Stimulated activated naive B cell treated with anti-CD40 and anti-IgM and Interleukin-4, amounts not matched to agents 10 μg/mL and 1 μg/mL and 100 μg/mL, for 72 hours (primary cell): ENCODE data around the gene SCAF4.
A peak's percentile ranks its signal among the peaks of the same experiment; 100 is the strongest.

Source experiments
- ATAC-seq, 2 donors: fragments of 150-1000 bp; cut with Tn5 transposase; replicated peaks; 2 replicates each; pipeline ENCODE4 v1.10.0; 2021; ENCODE audit warnings: moderate library complexity in 1 of 2
- DNase-seq: peaks from one replicate; pipeline ENCODE4 v3.0.0; 2021
- H3K27ac Mint-ChIP-seq: one replicate; pipeline ENCODE4 v1.8.0; 2022; ENCODE audit warnings: mild to moderate bottlenecking, mixed read lengths
- H3K27me3 Mint-ChIP-seq, 2 donors: one replicate each; pipeline ENCODE4 v1.8.0; 2022; ENCODE audit warnings: mixed read lengths in 2 of 2
- H3K36me3 Mint-ChIP-seq, 2 donors: one replicate each; pipeline ENCODE4 v1.8.0; 2022; ENCODE audit warnings: mixed read lengths in 2 of 2, mild to moderate bottlenecking in 1 of 2
- H3K4me1 Mint-ChIP-seq, 2 donors: one replicate each; pipeline ENCODE4 v1.8.0; 2022; ENCODE audit warnings: mixed read lengths in 2 of 2, mild to moderate bottlenecking in 1 of 2
- H3K4me3 Mint-ChIP-seq, 2 donors: one replicate each; pipeline ENCODE4 v1.8.0; 2022; ENCODE audit warnings: mild to moderate bottlenecking in 2 of 2, mixed read lengths in 2 of 2, moderate library complexity in 1 of 2
- H3K9me3 Mint-ChIP-seq, 2 donors: one replicate each; pipeline ENCODE4 v1.8.0; 2022; ENCODE audit warnings: mixed read lengths in 2 of 2, mild to moderate bottlenecking in 1 of 2

Gene SCAF4

DNA sequence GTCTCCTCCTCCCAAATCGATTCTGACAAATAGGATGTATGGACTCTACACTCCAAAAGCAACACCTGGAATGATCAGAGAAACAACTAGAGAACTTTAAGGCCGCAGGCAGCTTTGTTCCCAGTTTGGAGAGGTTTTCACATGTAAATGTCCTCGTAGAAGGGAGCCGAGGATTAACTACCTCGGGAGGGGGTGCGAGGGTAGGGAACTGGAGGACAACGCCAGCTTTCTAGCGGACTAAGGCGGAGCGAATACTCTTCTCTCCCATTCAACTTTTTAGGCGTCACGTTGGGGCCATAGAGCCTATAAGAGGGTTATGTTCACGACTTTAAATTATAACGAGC lies 1.2 kb downstream of the SCAF4 start:
- peaks cover 7 to 12% of the 10 kb centered on the region in 2 donors for H3K4me1 Mint-ChIP-seq
- H3K27ac Mint-ChIP-seq = peak overlapping the region; percentile 89
- H3K36me3 Mint-ChIP-seq = no peaks in the 10 kb centered on the region
- H3K9me3 Mint-ChIP-seq = no peaks in the 10 kb centered on the region
- H3K4me3 Mint-ChIP-seq = peak overlapping the region in 1 of 2 donors; percentile 81
- H3K27me3 Mint-ChIP-seq = no peaks in the 10 kb centered on the region
- DNase-seq (no peak), ATAC-seq (no peak)

DNA sequence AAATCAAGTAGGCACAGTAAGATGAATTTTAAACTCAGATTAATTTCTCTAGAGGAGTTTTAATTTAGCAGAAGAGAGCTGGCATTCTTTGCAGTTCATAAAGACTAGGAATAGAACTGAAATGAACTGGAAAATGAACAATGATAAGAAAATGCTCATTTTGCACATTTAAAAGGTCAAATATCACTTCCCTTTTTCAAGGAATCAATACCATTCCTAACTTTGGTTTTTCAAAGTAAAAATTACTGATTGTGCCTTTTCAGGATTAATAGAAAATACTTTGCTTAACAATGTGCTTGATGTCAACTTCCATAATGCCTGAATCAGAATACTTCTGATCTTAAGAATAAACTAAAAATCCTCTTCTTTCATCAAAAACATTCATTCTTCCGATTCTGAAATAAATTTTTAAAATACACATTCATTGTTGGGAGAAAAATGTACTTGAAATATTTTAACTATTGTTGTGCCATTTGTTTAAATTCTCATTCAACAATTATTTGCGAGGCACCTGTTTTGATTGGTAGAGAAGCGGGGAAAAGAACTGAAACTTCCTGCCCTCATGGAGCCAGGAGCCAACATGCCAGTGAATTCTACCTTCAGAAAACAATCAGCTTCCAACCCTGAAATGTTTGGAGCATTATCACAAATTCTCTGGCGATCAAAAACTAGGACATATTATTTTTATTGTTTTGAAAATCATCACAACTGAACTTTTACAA lies 2.1 kb downstream of the SCAF4 start:
- Mint-ChIP-seq H3K4me1 (peaks cover 9 to 15% of the 10 kb centered on the region in 2 donors), H3K9me3 (no peaks in the 10 kb centered on the region), H3K27ac (no peak overlapping the region), H3K27me3 (no peaks in the 10 kb centered on the region), H3K4me3 (peak overlapping the region in 1 of 2 donors; percentile 81), H3K36me3 (peaks cover 0 to 5% of the 10 kb centered on the region in 2 donors)
- no peak for DNase-seq
- ATAC-seq = no peak

DNA sequence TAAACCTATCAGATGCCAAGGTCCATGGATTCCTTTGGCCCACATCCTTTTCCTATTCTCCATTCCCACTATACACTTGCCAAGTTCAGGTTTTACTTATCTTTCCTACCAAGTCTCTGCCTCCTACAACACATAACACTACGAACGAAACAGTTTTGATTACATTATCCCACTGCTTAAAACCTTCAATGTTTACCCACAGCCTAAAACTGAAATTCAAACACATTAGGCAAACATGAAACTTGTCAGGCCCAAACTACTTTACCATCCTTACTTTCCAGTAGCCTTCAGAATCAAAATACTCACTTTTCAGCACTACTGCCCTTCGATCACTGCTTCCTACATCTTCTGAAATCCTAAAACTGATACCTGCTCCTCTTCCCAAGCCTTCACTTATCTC lies 3.0 kb downstream of the SCAF4 start:
- no peaks in the 10 kb centered on the region for H3K27me3 Mint-ChIP-seq
- ATAC-seq = no peak
- peaks cover 11 to 24% of the 10 kb centered on the region in 2 donors for H3K4me1 Mint-ChIP-seq
- H3K27ac Mint-ChIP-seq = no peak overlapping the region
- H3K4me3 Mint-ChIP-seq = no peak overlapping the region
- H3K36me3 Mint-ChIP-seq = peaks cover 0 to 5% of the 10 kb centered on the region in 2 donors
- DNase-seq = no peak
- no peaks in the 10 kb centered on the region for H3K9me3 Mint-ChIP-seq

DNA sequence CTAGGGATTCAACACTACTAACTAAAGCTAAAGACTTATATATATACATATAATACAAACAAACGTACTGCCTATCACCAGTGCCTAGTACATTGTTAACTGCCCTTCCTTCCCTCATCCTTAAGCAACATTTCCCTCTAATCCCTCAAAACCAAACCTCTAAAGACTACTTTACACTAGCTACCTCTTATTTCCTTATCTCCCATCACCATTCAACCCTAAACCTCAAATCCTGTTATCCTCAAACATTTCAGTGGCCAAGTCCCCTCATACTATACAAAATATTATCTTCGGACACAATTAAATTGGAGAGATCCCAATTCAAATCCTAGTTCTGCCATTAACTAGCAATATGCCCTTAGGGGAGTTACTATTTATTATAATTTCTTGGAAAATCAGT lies 3.7 kb downstream of the SCAF4 start:
- Mint-ChIP-seq H3K36me3 (peaks cover 4 to 10% of the 10 kb centered on the region in 2 donors), H3K4me3 (no peak overlapping the region), H3K9me3 (no peaks in the 10 kb centered on the region)

DNA sequence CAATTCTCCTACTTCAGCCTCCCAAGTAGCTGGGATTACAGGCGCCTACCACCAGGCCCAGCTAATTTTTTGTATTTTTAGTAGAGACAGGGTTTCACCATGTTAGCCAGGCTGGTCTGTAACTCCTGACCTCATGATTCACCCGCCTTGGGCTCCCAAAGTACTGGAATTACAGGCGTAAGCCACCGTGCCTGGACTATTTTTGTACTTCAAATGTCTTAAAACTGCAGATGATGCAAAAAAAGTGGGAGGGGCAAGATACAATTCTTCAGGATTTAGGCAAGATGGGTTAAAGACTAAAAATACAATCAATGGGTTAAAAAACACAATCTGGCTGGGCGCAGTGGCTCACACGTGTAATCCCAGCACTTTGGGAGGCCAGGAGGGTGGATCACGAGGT lies 4.7 kb downstream of the SCAF4 start:
- no peaks in the 10 kb centered on the region for H3K9me3 Mint-ChIP-seq
- no peaks in the 10 kb centered on the region for H3K27me3 Mint-ChIP-seq

More for the DNA sequence above, 3.7 kb downstream of the SCAF4 start:
- H3K27ac Mint-ChIP-seq = no peak overlapping the region
- DNase-seq (no peak), ATAC-seq (no peak)
- no peaks in the 10 kb centered on the region for H3K27me3 Mint-ChIP-seq
- peaks cover 15 to 31% of the 10 kb centered on the region in 2 donors for H3K4me1 Mint-ChIP-seq

DNA sequence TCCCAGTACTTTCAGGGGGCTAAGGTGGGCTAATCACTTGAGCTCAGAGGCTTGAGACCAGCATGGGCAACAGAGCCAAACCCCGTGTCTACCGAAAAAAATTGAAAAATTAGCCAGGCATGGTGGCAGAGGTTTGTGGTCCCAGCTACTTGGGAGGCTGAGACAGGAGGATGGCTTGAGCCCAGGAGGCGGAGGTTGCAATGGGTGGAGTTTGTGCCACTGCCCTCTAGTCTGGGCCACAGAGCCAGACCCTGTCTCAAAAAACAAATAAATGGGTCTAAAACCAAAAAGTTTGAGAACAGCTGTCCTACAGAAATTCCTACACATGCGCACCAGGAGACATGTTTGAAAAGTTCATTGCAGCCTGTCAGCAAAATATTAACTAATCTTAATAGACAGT lies 5.5 kb downstream of the SCAF4 start:
- Mint-ChIP-seq H3K9me3 (no peaks in the 10 kb centered on the region), H3K36me3 (peaks cover 5 to 11% of the 10 kb centered on the region in 2 donors), H3K27me3 (no peaks in the 10 kb centered on the region), H3K4me1 (peaks cover 18 to 41% of the 10 kb centered on the region in 2 donors), H3K4me3 (no peak overlapping the region), H3K27ac (no peak overlapping the region)
- DNase-seq (no peak), ATAC-seq (no peak)

More for the DNA sequence above, 4.7 kb downstream of the SCAF4 start:
- H3K27ac Mint-ChIP-seq = no peak overlapping the region
- H3K4me3 Mint-ChIP-seq = no peak overlapping the region
- peaks cover 4 to 10% of the 10 kb centered on the region in 2 donors for H3K36me3 Mint-ChIP-seq
- DNase-seq (no peak), ATAC-seq (no peak)
- peaks cover 15 to 33% of the 10 kb centered on the region in 2 donors for H3K4me1 Mint-ChIP-seq

DNA sequence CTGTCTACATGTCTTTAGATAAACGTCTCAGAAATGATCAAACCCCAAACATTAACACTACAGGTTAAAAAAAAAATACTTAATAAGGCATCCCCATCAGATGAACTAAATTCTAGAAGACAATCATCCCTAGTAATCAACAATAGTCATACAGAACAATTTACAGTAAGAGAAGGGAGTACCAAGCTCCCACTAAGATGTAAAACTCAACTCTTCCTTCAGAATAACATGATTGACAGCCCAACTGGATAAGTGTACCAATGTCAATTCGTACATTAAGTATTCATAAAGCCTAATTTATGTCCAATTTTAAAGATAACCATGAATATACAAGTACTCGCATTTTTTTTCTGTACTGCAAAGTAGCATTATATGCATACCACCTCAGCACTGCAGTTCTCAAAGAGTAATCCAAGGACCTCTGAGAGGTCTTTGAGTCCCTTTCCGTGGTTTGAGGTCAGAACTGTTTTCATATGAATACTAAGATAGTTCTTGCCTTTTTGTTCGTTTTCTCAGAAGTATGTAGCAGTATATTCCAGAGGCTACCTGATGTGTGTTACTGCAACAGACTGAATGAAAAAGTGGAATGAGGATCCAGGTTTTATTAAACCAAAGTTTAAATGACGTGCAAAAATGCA lies 6.6 kb downstream of the SCAF4 start:
- Mint-ChIP-seq H3K27me3 (no peaks in the 10 kb centered on the region), H3K36me3 (peaks cover 5 to 17% of the 10 kb centered on the region in 2 donors), H3K4me1 (peaks cover 25 to 52% of the 10 kb centered on the region in 2 donors), H3K9me3 (no peaks in the 10 kb centered on the region), H3K4me3 (no peak overlapping the region), H3K27ac (no peak overlapping the region)
- ATAC-seq (peak; percentile 67 to 81), DNase-seq (no peak)

DNA sequence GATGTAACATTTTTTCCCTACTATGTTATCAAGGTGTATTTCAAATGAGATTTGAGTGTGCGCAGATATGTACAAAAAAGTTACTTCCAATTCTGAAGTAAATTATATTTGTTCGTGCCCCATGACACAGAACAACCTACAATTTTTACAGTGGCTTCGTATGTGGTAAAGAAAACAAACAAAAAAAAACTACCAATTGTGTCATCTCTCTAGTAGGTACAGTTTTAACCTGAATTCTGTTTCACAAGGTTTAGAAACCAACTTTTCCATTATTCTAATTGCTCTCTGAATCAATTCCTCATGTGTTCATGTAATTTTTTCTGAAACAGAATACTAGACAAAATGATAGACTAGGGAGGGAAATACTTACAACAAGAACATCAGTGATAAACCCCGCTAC lies 7.4 kb downstream of the SCAF4 start:
- DNase-seq (no peak), ATAC-seq (no peak)
- Mint-ChIP-seq H3K27ac (no peak overlapping the region), H3K9me3 (no peaks in the 10 kb centered on the region), H3K36me3 (peaks cover 9 to 22% of the 10 kb centered on the region in 2 donors), H3K4me3 (no peak overlapping the region), H3K27me3 (no peaks in the 10 kb centered on the region), H3K4me1 (peaks cover 29 to 58% of the 10 kb centered on the region in 2 donors)

DNA sequence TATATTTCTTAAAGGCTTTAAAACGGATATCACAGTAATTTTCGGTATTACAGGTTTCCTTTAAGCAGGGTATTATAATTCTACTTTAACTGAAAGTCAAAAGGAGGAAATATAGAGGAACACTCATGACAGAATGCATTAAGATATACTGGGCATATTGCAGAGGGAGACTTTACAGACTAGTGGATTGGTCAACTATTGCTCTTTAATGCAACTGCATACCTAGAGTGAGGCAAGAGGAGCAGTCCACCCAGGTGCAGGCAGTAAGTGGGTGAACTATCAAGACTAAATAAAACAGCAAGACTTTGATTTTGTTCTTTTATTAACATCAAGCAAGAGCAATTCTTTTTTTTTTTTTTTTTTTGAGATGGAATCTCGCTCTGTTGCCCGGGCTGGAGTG lies 10.5 kb downstream of the SCAF4 start:
- ATAC-seq (no peak), DNase-seq (no peak)
- Mint-ChIP-seq H3K4me1 (peaks cover 39 to 74% of the 10 kb centered on the region in 2 donors), H3K36me3 (peaks cover 9 to 30% of the 10 kb centered on the region in 2 donors), H3K4me3 (no peak overlapping the region), H3K27me3 (no peaks in the 10 kb centered on the region), H3K9me3 (no peaks in the 10 kb centered on the region), H3K27ac (no peak overlapping the region)

DNA sequence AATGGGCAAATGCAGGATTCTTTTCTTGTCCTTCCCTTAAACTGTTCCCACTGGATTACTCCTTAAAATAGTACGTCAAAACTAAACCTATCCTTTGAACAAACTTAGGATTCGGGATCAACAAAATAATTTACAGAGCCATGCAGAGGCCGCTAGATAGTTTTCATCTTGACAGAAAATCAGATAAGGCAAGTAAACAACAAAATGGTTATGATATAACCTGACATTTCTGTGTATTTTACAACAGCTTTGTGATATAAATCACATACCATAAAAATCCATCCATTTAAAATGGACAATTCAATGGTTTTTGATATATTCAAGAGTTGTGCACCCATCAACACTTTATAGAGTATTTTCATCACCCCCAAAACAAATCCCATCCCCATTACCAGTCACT lies 11.2 kb downstream of the SCAF4 start:
- no peak overlapping the region for H3K27ac Mint-ChIP-seq
- no peak overlapping the region for H3K4me3 Mint-ChIP-seq
- H3K36me3 Mint-ChIP-seq = peaks cover 9 to 30% of the 10 kb centered on the region in 2 donors
- no peaks in the 10 kb centered on the region for H3K27me3 Mint-ChIP-seq
- H3K9me3 Mint-ChIP-seq = no peaks in the 10 kb centered on the region
- DNase-seq (no peak), ATAC-seq (no peak)
- peaks cover 40 to 75% of the 10 kb centered on the region in 2 donors for H3K4me1 Mint-ChIP-seq

DNA sequence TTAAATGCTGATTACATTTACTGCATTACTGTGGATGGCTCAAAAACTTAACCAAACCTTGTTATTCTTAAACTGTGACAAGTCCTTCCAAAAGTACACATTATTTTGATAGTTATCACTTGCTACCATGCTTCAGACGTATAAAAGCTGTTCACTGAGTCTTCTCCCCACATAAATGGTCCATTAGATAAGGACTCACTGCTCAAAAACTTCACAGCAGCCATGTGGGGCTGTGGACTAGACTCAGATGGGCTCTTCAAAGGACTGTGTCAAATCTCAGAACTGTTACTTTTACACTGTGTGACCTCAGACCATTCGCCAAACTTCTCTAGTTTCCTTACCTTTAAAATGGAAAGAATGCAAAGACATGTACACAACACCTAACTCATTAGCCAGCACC lies 11.6 kb downstream of the SCAF4 start:
- DNase-seq (no peak), ATAC-seq (no peak)
- Mint-ChIP-seq H3K9me3 (no peaks in the 10 kb centered on the region), H3K27ac (no peak overlapping the region), H3K36me3 (peaks cover 9 to 29% of the 10 kb centered on the region in 2 donors), H3K4me3 (no peak overlapping the region), H3K4me1 (peaks cover 39 to 75% of the 10 kb centered on the region in 2 donors), H3K27me3 (no peaks in the 10 kb centered on the region)

DNA sequence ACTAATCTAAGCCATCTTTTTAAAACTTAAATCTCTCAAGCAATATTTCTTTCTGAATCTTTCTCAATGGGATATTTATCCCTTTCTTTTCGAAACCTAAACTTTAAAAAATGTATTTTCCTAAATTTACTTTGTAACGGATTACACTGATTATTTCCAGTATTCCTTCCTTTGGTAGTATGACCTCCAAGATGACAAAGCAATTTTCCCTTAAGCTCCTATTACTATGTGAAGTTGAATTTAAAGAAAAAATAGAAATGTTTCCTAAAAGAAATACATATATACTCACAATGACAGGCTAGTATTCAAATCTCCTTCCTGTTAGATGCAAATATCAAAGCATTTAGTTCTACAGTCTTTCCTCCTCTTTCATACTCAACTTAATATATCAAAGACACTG lies 15.8 kb downstream of the SCAF4 start:
- Mint-ChIP-seq H3K36me3 (peaks cover 4 to 16% of the 10 kb centered on the region in 2 donors), H3K27ac (no peak overlapping the region), H3K4me1 (peaks cover 38 to 77% of the 10 kb centered on the region in 2 donors), H3K9me3 (no peaks in the 10 kb centered on the region), H3K27me3 (no peaks in the 10 kb centered on the region), H3K4me3 (no peak overlapping the region)
- ATAC-seq (no peak), DNase-seq (no peak)

DNA sequence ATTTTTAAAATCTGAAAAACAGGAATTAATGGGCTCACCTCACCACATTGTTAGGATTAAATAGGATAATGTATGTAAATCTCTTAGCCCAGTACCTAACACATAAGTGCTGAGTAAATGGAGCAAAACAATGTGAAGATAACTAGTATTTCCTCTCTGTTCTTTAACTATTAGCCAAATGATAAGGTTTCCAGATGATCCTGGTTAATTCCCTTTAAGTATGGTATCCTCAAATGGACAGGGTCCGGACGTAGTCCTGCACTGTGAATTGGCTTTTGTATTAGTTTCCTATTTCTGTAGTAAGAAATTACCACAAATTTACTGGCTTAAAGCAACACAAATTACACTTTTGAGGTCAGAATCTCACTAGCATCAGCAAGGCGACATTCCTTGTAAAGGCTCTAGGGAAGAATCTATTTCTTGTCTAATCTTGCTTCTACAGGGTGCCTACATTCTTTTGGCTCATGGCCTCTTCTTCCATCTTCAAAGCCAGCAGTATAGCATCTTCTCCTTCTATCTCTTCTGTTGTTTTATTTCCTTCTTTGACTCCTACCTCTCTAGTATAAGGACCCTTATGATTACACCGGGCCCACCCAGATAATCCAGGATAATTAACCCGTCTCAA lies 17.1 kb downstream of the SCAF4 start:
- H3K9me3 Mint-ChIP-seq = no peaks in the 10 kb centered on the region
- H3K36me3 Mint-ChIP-seq = peaks cover 4 to 18% of the 10 kb centered on the region in 2 donors
- H3K4me3 Mint-ChIP-seq = no peak overlapping the region
- ATAC-seq (no peak), DNase-seq (no peak)
- no peaks in the 10 kb centered on the region for H3K27me3 Mint-ChIP-seq
- peak overlapping the region; percentile 9 for H3K27ac Mint-ChIP-seq
- H3K4me1 Mint-ChIP-seq = peaks cover 40 to 78% of the 10 kb centered on the region in 2 donors

DNA sequence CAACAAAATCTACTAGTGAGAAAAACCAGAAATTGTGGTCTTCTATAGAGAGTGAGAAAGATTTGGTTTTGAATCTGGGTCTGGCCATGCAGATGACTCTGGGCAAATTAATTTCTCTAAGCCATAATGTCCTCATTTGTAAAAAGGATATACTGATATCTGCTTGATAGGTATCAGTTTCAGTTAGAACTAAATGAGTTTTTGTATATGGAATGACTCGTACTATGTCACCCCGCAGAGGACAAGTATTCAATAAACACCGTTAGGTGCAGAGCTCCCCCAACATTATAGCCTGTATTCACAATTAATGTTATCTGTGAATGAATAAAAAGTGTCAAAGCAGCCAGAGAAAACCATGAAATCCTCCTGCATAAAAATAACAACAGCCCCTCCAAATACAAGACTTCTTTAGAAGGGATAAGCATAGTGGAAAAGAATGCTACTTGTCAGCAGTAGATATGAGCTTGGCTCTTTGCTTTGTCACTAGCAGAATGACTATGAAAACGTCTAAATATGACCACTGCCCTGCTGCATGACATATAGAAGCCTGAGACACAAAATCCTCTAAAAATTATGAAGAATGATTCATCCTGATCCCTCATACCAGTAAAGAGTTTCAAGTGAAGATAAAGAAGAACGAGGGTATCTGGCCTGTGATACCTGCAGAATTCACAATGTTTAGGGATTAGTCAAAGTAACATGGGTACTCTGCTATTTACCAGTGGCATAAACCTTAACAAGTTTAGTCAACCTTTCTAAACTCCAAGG lies 17.8 kb downstream of the SCAF4 start:
- Mint-ChIP-seq H3K4me1 (peaks cover 41 to 82% of the 10 kb centered on the region in 2 donors), H3K9me3 (no peaks in the 10 kb centered on the region), H3K36me3 (peaks cover 2 to 17% of the 10 kb centered on the region in 2 donors), H3K27ac (peak overlapping the region; percentile 47), H3K4me3 (no peak overlapping the region), H3K27me3 (no peaks in the 10 kb centered on the region)
- peak; percentile 38 to 82 for ATAC-seq
- no peak for DNase-seq
